Naive thymus-derived CD4-positive, alpha-beta T cell (primary cell): Measurements from ENCODE around the gene LGMN. TPM values are rescaled to one million over a fixed set of nuclear protein-coding genes. Genes with fewer than 3 reads are reported as not detected.
A peak's percentile ranks its signal among the peaks of the same experiment; 100 is the strongest.

Experiments used
- ATAC-seq: fragments of 150-1000 bp; cut with Tn5 transposase; 2 replicates; pipeline ENCODE4 v1.10.0; 2021; ENCODE audit warnings: mild to moderate bottlenecking, moderate library complexity
- CTCF ChIA-PET: fragments of 350-600 bp; sonication (Branson Sonifier 250); formaldehyde crosslinking; loops from one replicate; lab custom pipeline; 2021; ENCODE audit warnings: antibody characterized with exemption; lab: Charles Lee
- POLR2A ChIA-PET: fragments of 350-600 bp; sonication (Branson Sonifier 250); formaldehyde crosslinking; loops from one replicate; lab custom pipeline; 2021; ENCODE audit warnings: antibody characterized with exemption, inconsistent platforms; lab: Charles Lee
- DNase-seq, 9 donors: peaks; one replicate each; pipeline versions ENCODE4 v3.0.0 to v3.0.0-alpha.2; 2020 to 2022; ENCODE audit warnings: mixed read lengths in 1 of 9
- H3K27ac ChIP-seq: one replicate; pipeline ENCODE4 v1.7.0; 2013; ENCODE audit warnings: mild to moderate bottlenecking, low read depth, low read length, moderate library complexity
- H3K27me3 ChIP-seq, 2 donors: one replicate each; pipeline ENCODE4 v1.7.0; 2013; ENCODE audit warnings: low read length in 2 of 2, mild to moderate bottlenecking in 2 of 2, moderate library complexity in 2 of 2; ENCODE audit not compliant: control insufficient read depth in 2 of 2, insufficient read depth in 2 of 2
- H3K36me3 ChIP-seq, 3 experiments: 1 replicate in 2 of 3; 2 replicates in 1 of 3; pipeline ENCODE4 v1.7.0; 2013; ENCODE audit warnings: low read length in 3 of 3, mild to moderate bottlenecking in 3 of 3, moderate library complexity in 1 of 3; ENCODE audit not compliant: insufficient read depth in 3 of 3, control insufficient read depth in 2 of 3
- H3K4me1 ChIP-seq, 2 donors: one replicate each; pipeline ENCODE4 v1.7.0; 2013; ENCODE audit warnings: low read length in 2 of 2, mild to moderate bottlenecking in 2 of 2, moderate library complexity in 1 of 2; ENCODE audit not compliant: control insufficient read depth in 2 of 2, insufficient read depth in 2 of 2
- H3K4me3 ChIP-seq: 2 replicates; pipeline ENCODE4 v1.7.0; 2013; ENCODE audit warnings: mild to moderate bottlenecking, low read length
- H3K9me3 ChIP-seq, 3 experiments: 1 replicate in 2 of 3; 2 replicates in 1 of 3; pipeline ENCODE4 v1.7.0; 2013; ENCODE audit warnings: low read length in 3 of 3; ENCODE audit not compliant: control insufficient read depth in 2 of 3
- H3K27ac Mint-ChIP-seq, 9 donors: one replicate each; pipeline ENCODE4 v1.8.0; 2020 to 2022; ENCODE audit warnings: mixed read lengths in 9 of 9, mild to moderate bottlenecking in 8 of 9, moderate library complexity in 5 of 9, inconsistent platforms in 2 of 9
- H3K27me3 Mint-ChIP-seq, 5 donors: one replicate each; pipeline ENCODE4 v1.8.0; 2021 to 2022; ENCODE audit warnings: mixed read lengths in 5 of 5, mild to moderate bottlenecking in 1 of 5
- H3K36me3 Mint-ChIP-seq, 5 donors: one replicate each; pipeline ENCODE4 v1.8.0; 2020 to 2022; ENCODE audit warnings: mixed read lengths in 5 of 5, mild to moderate bottlenecking in 3 of 5, inconsistent platforms in 1 of 5
- H3K4me1 Mint-ChIP-seq, 7 donors: one replicate each; pipeline ENCODE4 v1.8.0; 2020 to 2022; ENCODE audit warnings: mixed read lengths in 7 of 7, mild to moderate bottlenecking in 3 of 7, inconsistent platforms in 1 of 7
- H3K4me3 Mint-ChIP-seq, 10 donors: one replicate each; pipeline ENCODE4 v1.8.0; 2020 to 2022; ENCODE audit warnings: mild to moderate bottlenecking in 10 of 10, mixed read lengths in 10 of 10, moderate library complexity in 6 of 10, inconsistent platforms in 2 of 10
- H3K9me3 Mint-ChIP-seq, 11 donors: one replicate each; pipeline ENCODE4 v1.8.0; 2020 to 2022; ENCODE audit warnings: mixed read lengths in 11 of 11, mild to moderate bottlenecking in 4 of 11, inconsistent platforms in 1 of 11, moderate library complexity in 1 of 11
- intact Hi-C, 2 donors: fragments of 100-400 bp; cut with micrococcal nuclease; formaldehyde crosslinking; loops; one replicate each; pipeline ENCODE4 v1.15.1; 2023
- polyA plus RNA-seq, 2 donors: library from polyadenylated mRNA; unstranded; fragments of 300-500 nt; fragmentation: Illumina TruSeq; gene quantifications; one replicate each; pipeline ENCODE4 v1.2.3, GENCODE V29; 2021
- total RNA-seq, 6 experiments: library from RNA in 5 of 6; stranded (reverse) in 5 of 6; gene quantifications; 1 replicate in 5 of 6; 2 replicates in 1 of 6; pipeline ENCODE4 v1.2.3 and lab custom pipeline; 2021 to 2026

LGMN gene
- total and polyA plus RNA-seq, 7 experiments from 2014 or later, result 8.7 to 28.7 (median 25.2) TPM

DNA sequence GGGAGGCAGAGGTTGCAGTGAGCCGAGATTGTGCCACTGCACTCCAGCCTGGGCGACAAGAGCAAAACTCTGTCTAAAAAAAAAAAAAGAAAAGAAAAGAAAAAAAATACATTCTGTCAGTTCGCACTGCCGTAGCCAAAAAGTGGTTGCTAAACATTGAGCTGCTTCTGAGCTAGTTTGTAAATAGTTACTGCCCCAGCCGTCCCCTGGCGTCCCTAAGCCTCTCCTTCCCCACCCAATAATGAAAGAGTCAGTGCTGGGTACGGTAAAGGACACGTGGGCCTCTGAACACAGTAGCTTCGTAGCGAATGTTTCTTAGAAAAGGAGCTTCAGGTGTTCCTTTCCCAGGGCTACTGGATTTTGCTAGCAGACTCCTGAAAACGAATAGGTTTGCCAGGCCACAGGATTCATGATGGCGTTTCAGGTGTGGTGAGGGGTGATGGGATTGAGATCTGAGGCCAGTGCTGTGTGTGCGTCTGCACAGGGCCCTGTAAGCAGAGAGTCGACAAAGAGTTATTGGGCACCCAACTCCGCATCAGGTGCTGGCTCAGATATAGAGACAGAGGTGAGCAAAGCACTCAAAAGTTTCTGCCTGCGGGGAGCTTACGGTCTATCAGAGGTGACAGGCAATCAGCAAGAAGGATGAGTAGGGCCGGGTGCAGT is 94.1 kb downstream of the LGMN start:
- peaks cover 65 to 82% (median 71%) of the 10 kb centered on the region in 7 donors for H3K4me1 Mint-ChIP-seq
- H3K9me3 Mint-ChIP-seq, result peaks cover 0 to 3% (median 0%) of the 10 kb centered on the region in 11 donors
- H3K4me3 Mint-ChIP-seq, result peak overlapping the region; percentile 99 to 100 (median 100)
- intact Hi-C loops, result loop anchor here (1.0 to 10.0 kb wide), 4 partner anchors 11 to 1240 kb away; partner anchors contain the start of gene CCDC88C (in 1 of the 2)
- no peaks in the 10 kb centered on the region for H3K27me3 Mint-ChIP-seq
- Histone ChIP-seq H3K4me1 (peaks cover 56 to 63% of the 10 kb centered on the region in 2 donors), H3K36me3 (peaks cover under 1 to 52% (median 5%) of the 10 kb centered on the region in 3 experiments), H3K27me3 (no peaks in the 10 kb centered on the region), H3K27ac (peak overlapping the region; percentile 90), H3K9me3 (no peaks in the 10 kb centered on the region), H3K4me3 (peak overlapping the region; percentile 82)
- H3K27ac Mint-ChIP-seq, result peak overlapping the region; percentile 23 to 100 (median 99)
- POLR2A ChIA-PET, result interaction anchor here (0.7 to 20.6 kb wide), 15 partner anchors 8 to 533 kb away, joined by 3 to 341 read pairs (median 4); partner anchors contain the start of genes CPSF2 and NDUFB1
- ATAC-seq (no peak), DNase-seq (peak in 4 of 9 donors; percentile 30 to 39 (median 35))
- CTCF ChIA-PET, result interaction anchor here (1.0 to 7.7 kb wide), 6 partner anchors 14 to 68 kb away, joined by 3 to 101 read pairs (median 4); no protein-coding TSS in a partner anchor
- H3K36me3 Mint-ChIP-seq, result peaks cover 25 to 52% (median 40%) of the 10 kb centered on the region in 5 donors

Other genes starting within 250 kb of the LGMN start
- 100 to 1,000 TPM in 4 of 5 experiments, 10 to 100 TPM in 1; 45.4 to 182 (median 132) TPM for gene RIN3, start 234.8 kb downstream of the LGMN start, total RNA-seq
- 10 to 100 TPM; 27.2 to 51.2 TPM for gene RIN3, start 234.8 kb downstream of the LGMN start, polyA plus RNA-seq
- 10 to 100 TPM in 4 of 5 experiments, 1 to 10 TPM in 1; 9.7 to 25.8 (median 23.5) TPM for gene GOLGA5, start 45.7 kb upstream of the LGMN start, total RNA-seq
- 10 to 100 TPM; 17.6 to 27.9 TPM for gene GOLGA5, start 45.7 kb upstream of the LGMN start, polyA plus RNA-seq
- gene CHGA, start 174.5 kb upstream of the LGMN start, total RNA-seq, result not detected
- gene CHGA, start 174.5 kb upstream of the LGMN start, polyA plus RNA-seq, result not detected